ENCODE results near the gene FHL3. TPM values are rescaled to one million over a fixed set of nuclear protein-coding genes. Genes with fewer than 3 reads are reported as not detected.

Gene FHL3
- total RNA-seq, 4 donors from 2014 or later = 3.0 to 19.1 (median 12.2) TPM

GRCh38 chr1:38041936-38042834 lies 36.9 kb upstream of the FHL3 start:
- no peak overlapping the region for H3K4me3 ChIP-seq

GRCh38 chr1:38039331-38040088 lies 34.2 kb upstream of the FHL3 start:
- TF ChIP-seq CTCF (IDR thresholded peaks at IDR 0.05) = no peak
- TF ChIP-seq POLR2AphosphoS5 (IDR thresholded peaks at IDR 0.05) = no peak
- no peak overlapping the region for H3K4me3 ChIP-seq
- H3K27me3 ChIP-seq = peaks cover 70% of the 10 kb centered on the region
- WGBS, 2 donors (ENCODE audit: low coverage in 1 of 2) = 79% methylated on average over 14 to 17 of the region's 17 CpGs
- no peak overlapping the region for H3K27ac ChIP-seq
- H3K4me1 ChIP-seq = peaks cover 2 to 5% (median 4%) of the 10 kb centered on the region in 4 donors
- H3K9me3 ChIP-seq = no peaks in the 10 kb centered on the region
- in situ Hi-C loops (cut with MboI; ENCODE audit: low pct_ligation_motif_present in 1 of 4, low pct_unique_long_range_greater_than_20kb in 1 of 4, low sequenced_read_pairs in 3 of 4) = loop anchor here in 1 of 4 donors (25.0 kb wide), 1 partner anchor 798 kb away; no protein-coding TSS in a partner anchor
- no peak for DNase-seq
- no peaks in the 10 kb centered on the region for H3K36me3 ChIP-seq
- intact Hi-C loops (cut with DNase I; ENCODE audit: low total_unique reads) = no loop called here

More at GRCh38 chr1:38041936-38042834, 36.9 kb upstream of the FHL3 start:
- 83 to 100% methylated on average over 2 to 21 of the region's 21 CpGs for WGBS, 2 donors (ENCODE audit: low coverage in 1 of 2)
- H3K27me3 ChIP-seq = peaks cover 84% of the 10 kb centered on the region
- no peak for DNase-seq
- no peaks in the 10 kb centered on the region for H3K9me3 ChIP-seq
- TF ChIP-seq POLR2A (IDR thresholded peaks at IDR 0.05) (no peak), EP300 (IDR thresholded peaks at IDR 0.05; ENCODE audit: low read depth) (no peak), POLR2AphosphoS5 (IDR thresholded peaks at IDR 0.05) (no peak), CTCF (IDR thresholded peaks at IDR 0.05) (no peak)
- in situ Hi-C loops (cut with MboI; ENCODE audit: low pct_ligation_motif_present in 1 of 4, low pct_unique_long_range_greater_than_20kb in 1 of 4, low sequenced_read_pairs in 3 of 4) = loop anchor here in 1 of 4 donors (25.0 kb wide), 1 partner anchor 795 kb away; no protein-coding TSS in a partner anchor
- H3K36me3 ChIP-seq = no peaks in the 10 kb centered on the region
- intact Hi-C loops (cut with DNase I; ENCODE audit: low total_unique reads) = no loop called here
- no peak overlapping the region for H3K27ac ChIP-seq
- H3K4me1 ChIP-seq = peaks cover 9 to 19% (median 15%) of the 10 kb centered on the region in 4 donors

- no peaks in the 10 kb centered on the region for H3K36me3 ChIP-seq
- no peaks in the 10 kb centered on the region for H3K9me3 ChIP-seq
- H3K27ac ChIP-seq = no peak overlapping the region
- no peak for DNase-seq
- H3K4me1 ChIP-seq = no peaks in the 10 kb centered on the region
- no peak overlapping the region for H3K4me3 ChIP-seq
- TF ChIP-seq POLR2A (IDR thresholded peaks at IDR 0.05) (no peak), CTCF (IDR thresholded peaks at IDR 0.05) (no peak), EP300 (IDR thresholded peaks at IDR 0.05; ENCODE audit: low read depth) (no peak), POLR2AphosphoS5 (IDR thresholded peaks at IDR 0.05) (no peak)
- WGBS, 2 donors (ENCODE audit: low coverage in 1 of 2) = 49% methylated on average over 10 of the region's 10 CpGs; no CpG with 5 or more reads in 1 of the 2 donors
- peaks cover 63% of the 10 kb centered on the region for H3K27me3 ChIP-seq
- in situ Hi-C loops (cut with MboI; ENCODE audit: low pct_ligation_motif_present in 1 of 4, low pct_unique_long_range_greater_than_20kb in 1 of 4, low sequenced_read_pairs in 3 of 4) = loop anchor here in 1 of 4 donors (25.0 kb wide), 1 partner anchor 798 kb away; no protein-coding TSS in a partner anchor
- intact Hi-C loops (cut with DNase I; ENCODE audit: low total_unique reads) = no loop called here
These were observed 33.5 kb upstream of the FHL3 start for GRCh38 chr1:38038861-38039260.
